HG03139 (cell line): ENCODE data around the gene ACSS3.
"Not testable (repeated sequence)": the region's sequence is repeated elsewhere in the genome, so short reads cannot be mapped to it uniquely, and the experiment has no call there.

Experiments used
- ATAC-seq: cut with Tn5 transposase; IDR thresholded peaks from one replicate; pipeline ENCODE4 v1.9.1; 2021; ENCODE audit not compliant: unreplicated experiment

ACSS3 gene

GRCh38 chr12:81164827-81165226 lies 86.9 kb downstream of the ACSS3 start:
- ATAC-seq: no peak

- ATAC-seq: no peak
Observed at GRCh38 chr12:81166790-81167189, 88.9 kb downstream of the ACSS3 start.

GRCh38 chr12:81167694-81168093 lies 89.8 kb downstream of the ACSS3 start:
- ATAC-seq: no peak

- no peak for ATAC-seq
Observed at GRCh38 chr12:81168445-81168844, 90.6 kb downstream of the ACSS3 start.

GRCh38 chr12:81170072-81170471 lies 92.2 kb downstream of the ACSS3 start:
- no peak for ATAC-seq

GRCh38 chr12:81172851-81173250 lies 95.0 kb downstream of the ACSS3 start:
- no peak for ATAC-seq

GRCh38 chr12:81174664-81175063 lies 96.8 kb downstream of the ACSS3 start:
- no peak for ATAC-seq

- ATAC-seq: no peak
Observed at GRCh38 chr12:81176796-81177195, 98.9 kb downstream of the ACSS3 start.

- no peak for ATAC-seq
Observed at GRCh38 chr12:81181691-81182090, 103.8 kb downstream of the ACSS3 start.

GRCh38 chr12:81187686-81188085 lies 109.8 kb downstream of the ACSS3 start:
- ATAC-seq: no peak

GRCh38 chr12:81196595-81196994 lies 118.7 kb downstream of the ACSS3 start:
- ATAC-seq: no peak

- ATAC-seq: not testable (repeated sequence)
Observed at GRCh38 chr12:81200561-81200960, 122.7 kb downstream of the ACSS3 start.

GRCh38 chr12:81203671-81204204 lies 125.9 kb downstream of the ACSS3 start:
- no peak for ATAC-seq

- no peak for ATAC-seq
Observed at GRCh38 chr12:81205416-81205815, 127.5 kb downstream of the ACSS3 start.

- ATAC-seq: no peak
Observed at GRCh38 chr12:81206429-81206828, 128.6 kb downstream of the ACSS3 start.

- ATAC-seq: no peak
Observed at GRCh38 chr12:81207173-81207572, 129.3 kb downstream of the ACSS3 start.

GRCh38 chr12:81207664-81208063 lies 129.8 kb downstream of the ACSS3 start:
- no peak for ATAC-seq

GRCh38 chr12:81208187-81208911 lies 130.5 kb downstream of the ACSS3 start:
- no peak for ATAC-seq

- ATAC-seq: no peak
Observed at GRCh38 chr12:81209012-81209411, 131.1 kb downstream of the ACSS3 start.

GRCh38 chr12:81209772-81210225 lies 131.9 kb downstream of the ACSS3 start:
- not testable (repeated sequence) for ATAC-seq

GRCh38 chr12:81211306-81211705 lies 133.4 kb downstream of the ACSS3 start:
- ATAC-seq: no peak

- no peak for ATAC-seq
Observed at GRCh38 chr12:81212996-81213696, 135.3 kb downstream of the ACSS3 start.
